Natural killer cell (primary cell): ENCODE data around the gene PPFIA1. TPM values are rescaled to one million over a fixed set of nuclear protein-coding genes. Genes with fewer than 3 reads are reported as not detected.
"Not testable (repeated sequence)": the region's sequence is repeated elsewhere in the genome, so short reads cannot be mapped to it uniquely, and the experiment has no call there.

ENCODE experiments used
- ATAC-seq, 3 donors: fragments of 150-1000 bp in 2 of 3; fragments of 200-7000 bp in 1 of 3; cut with Tn5 transposase; 1 replicate in 1 of 3; 2 replicates in 2 of 3; pipeline ENCODE4 v1.10.0; 2021; ENCODE audit warnings: mild to moderate bottlenecking in 2 of 3, moderate library complexity in 2 of 3
- DNase-seq, 2 donors: peaks; one replicate each; pipeline versions ENCODE4 v3.0.0 to v3.0.0-alpha.2; 2013 to 2021; ENCODE audit warnings: mixed read lengths in 1 of 2
- H3K27ac ChIP-seq: one replicate; pipeline ENCODE4 v1.5.1; 2013; ENCODE audit warnings: mild to moderate bottlenecking, low read length
- H3K27me3 ChIP-seq: one replicate; pipeline ENCODE4 v1.6.1; 2013; ENCODE audit warnings: low read length; ENCODE audit not compliant: control insufficient read depth, insufficient read depth
- H3K36me3 ChIP-seq: one replicate; pipeline ENCODE4 v1.6.1; 2013; ENCODE audit warnings: low read length; ENCODE audit not compliant: control insufficient read depth, insufficient read depth
- H3K4me1 ChIP-seq: one replicate; pipeline ENCODE4 v1.6.1; 2013; ENCODE audit warnings: low read length; ENCODE audit not compliant: control insufficient read depth, insufficient read depth
- H3K4me3 ChIP-seq: one replicate; pipeline ENCODE4 v1.5.1; 2013; ENCODE audit warnings: low read length
- H3K9me3 ChIP-seq: one replicate; pipeline ENCODE4 v1.6.1; 2013; ENCODE audit warnings: low read length; ENCODE audit not compliant: control insufficient read depth, insufficient read depth
- H3K27ac Mint-ChIP-seq, 2 donors: one replicate each; pipeline ENCODE4 v1.8.0; 2022; ENCODE audit warnings: mild to moderate bottlenecking in 2 of 2, mixed read lengths in 2 of 2, moderate library complexity in 1 of 2
- H3K27me3 Mint-ChIP-seq, 2 donors: one replicate each; pipeline ENCODE4 v1.8.0; 2022; ENCODE audit warnings: low read depth in 2 of 2, mixed read lengths in 2 of 2
- H3K36me3 Mint-ChIP-seq: one replicate; pipeline ENCODE4 v1.8.0; 2022; ENCODE audit warnings: mixed read lengths
- H3K4me1 Mint-ChIP-seq, 2 donors: one replicate each; pipeline ENCODE4 v1.8.0; 2022; ENCODE audit warnings: mixed read lengths in 2 of 2
- H3K4me3 Mint-ChIP-seq: one replicate; pipeline ENCODE4 v1.8.0; 2022; ENCODE audit warnings: mild to moderate bottlenecking, moderate library complexity, mixed read lengths
- H3K9me3 Mint-ChIP-seq, 2 donors: one replicate each; pipeline ENCODE4 v1.8.0; 2022; ENCODE audit warnings: mixed read lengths in 2 of 2
- CTCF ChIP-seq: fragments of 200-600 bp; IDR thresholded peaks from one replicate; pipeline ENCODE4 v1.8.0; 2022; ENCODE audit warnings: antibody characterized with exemption
- WGBS: methylation state at CpG from one replicate; pipeline ENCODE4 v1.1.7; 2013; ENCODE audit warnings: missing lambda C conversion rate; ENCODE audit not compliant: insufficient coverage; 5-methylcytosine and 5-hydroxymethylcytosine counted together
- intact Hi-C: fragments of 100-400 bp; cut with micrococcal nuclease; formaldehyde crosslinking; loops from one replicate; pipeline ENCODE4 v1.14.2; 2022
- total RNA-seq, 4 donors: library from RNA; stranded (reverse); fragments of 120-200 nt in 1 of 4; gene quantifications; one replicate each; pipeline versions ENCODE4 v1.2.3 to v1.2.4, GENCODE V29; 2013 to 2022

Gene PPFIA1
- total RNA-seq, 3 donors from 2014 or later (not counting 1 experiment from before 2014, with no cell fraction given), result 42.1 to 75.4 (median 51.7) TPM

- Mint-ChIP-seq H3K9me3 (no peaks in the 10 kb centered on the region), H3K36me3 (peaks cover 34% of the 10 kb centered on the region), H3K27me3 (no peaks in the 10 kb centered on the region), H3K27ac (no peak overlapping the region), H3K4me1 (peaks cover 0 to 2% of the 10 kb centered on the region in 2 donors), H3K4me3 (no peak overlapping the region)
- H3K27me3 ChIP-seq, result no peaks in the 10 kb centered on the region
- H3K27ac ChIP-seq, result no peak overlapping the region
- intact Hi-C loops, result no loop called here
- no peak overlapping the region for H3K4me3 ChIP-seq
- no peaks in the 10 kb centered on the region for H3K4me1 ChIP-seq
- 77% methylated on average over 6 of the region's 6 CpGs for WGBS
- no peaks in the 10 kb centered on the region for H3K9me3 ChIP-seq
- ATAC-seq (no peak), DNase-seq (no peak)
- H3K36me3 ChIP-seq, result peaks cover 46% of the 10 kb centered on the region
- TF ChIP-seq CTCF, result no peak
Measured at GRCh38 chr11:70326365-70326811, 55.9 kb downstream of the PPFIA1 start.

- Histone ChIP-seq H3K4me1 (no peaks in the 10 kb centered on the region), H3K27ac (no peak overlapping the region), H3K4me3 (no peak overlapping the region), H3K27me3 (no peaks in the 10 kb centered on the region), H3K9me3 (no peaks in the 10 kb centered on the region), H3K36me3 (peaks cover 49% of the 10 kb centered on the region)
- WGBS, result 100% methylated on average over 2 of the region's 2 CpGs
- Mint-ChIP-seq H3K4me3 (no peak overlapping the region), H3K36me3 (peaks cover 36% of the 10 kb centered on the region), H3K27ac (no peak overlapping the region), H3K9me3 (no peaks in the 10 kb centered on the region), H3K27me3 (no peaks in the 10 kb centered on the region), H3K4me1 (no peaks in the 10 kb centered on the region)
- intact Hi-C loops, result no loop called here
- TF ChIP-seq CTCF, result no peak
- ATAC-seq (no peak), DNase-seq (no peak)
Measured at GRCh38 chr11:70326833-70327232, 56.3 kb downstream of the PPFIA1 start.

GRCh38 chr11:70327717-70328116 lies 57.2 kb downstream of the PPFIA1 start:
- Mint-ChIP-seq H3K27me3 (no peaks in the 10 kb centered on the region), H3K4me1 (no peaks in the 10 kb centered on the region), H3K4me3 (no peak overlapping the region), H3K36me3 (peaks cover 40% of the 10 kb centered on the region), H3K9me3 (no peaks in the 10 kb centered on the region), H3K27ac (no peak overlapping the region)
- WGBS, result 90% methylated on average over 10 of the region's 10 CpGs
- no peak overlapping the region for H3K4me3 ChIP-seq
- DNase-seq (no peak), ATAC-seq (no peak)
- no peaks in the 10 kb centered on the region for H3K4me1 ChIP-seq
- no peak for TF ChIP-seq CTCF
- no peaks in the 10 kb centered on the region for H3K9me3 ChIP-seq
- no peaks in the 10 kb centered on the region for H3K27me3 ChIP-seq
- no peak overlapping the region for H3K27ac ChIP-seq
- intact Hi-C loops, result no loop called here
- peaks cover 54% of the 10 kb centered on the region for H3K36me3 ChIP-seq

- Histone ChIP-seq H3K27ac (no peak overlapping the region), H3K4me3 (no peak overlapping the region), H3K36me3 (peaks cover 63% of the 10 kb centered on the region), H3K9me3 (no peaks in the 10 kb centered on the region), H3K27me3 (no peaks in the 10 kb centered on the region), H3K4me1 (no peaks in the 10 kb centered on the region)
- no peak for TF ChIP-seq CTCF
- DNase-seq, result no peak
- no peak for ATAC-seq
- Mint-ChIP-seq H3K4me1 (no peaks in the 10 kb centered on the region), H3K27ac (no peak overlapping the region), H3K27me3 (no peaks in the 10 kb centered on the region), H3K9me3 (no peaks in the 10 kb centered on the region), H3K4me3 (no peak overlapping the region), H3K36me3 (peaks cover 48% of the 10 kb centered on the region)
- intact Hi-C loops, result no loop called here
- WGBS, result 100% methylated on average over 2 of the region's 4 CpGs
Measured at GRCh38 chr11:70328556-70328955, 58.1 kb downstream of the PPFIA1 start.

GRCh38 chr11:70331320-70331843 lies 60.9 kb downstream of the PPFIA1 start:
- DNase-seq, H3K9me3 Mint-ChIP-seq, H3K27me3 ChIP-seq, H3K4me3 Mint-ChIP-seq, H3K27me3 Mint-ChIP-seq, H3K27ac Mint-ChIP-seq, H3K4me1 ChIP-seq, H3K4me3 ChIP-seq, ATAC-seq, intact Hi-C loops, H3K27ac ChIP-seq, H3K4me1 Mint-ChIP-seq, H3K9me3 ChIP-seq: not testable (repeated sequence)
- H3K36me3 Mint-ChIP-seq, result peaks cover 61% of the 10 kb centered on the region
- H3K36me3 ChIP-seq, result peaks cover 69% of the 10 kb centered on the region
- 94% methylated on average over 5 of the region's 5 CpGs for WGBS
